AG08395 (cell line): ENCODE results near the gene GPR171.

ENCODE experiments used
- DNase-seq: peaks from one replicate; pipeline ENCODE4 v3.0.0; 2012; ENCODE audit warnings: mixed read lengths, low spot score

GPR171 gene

DNA sequence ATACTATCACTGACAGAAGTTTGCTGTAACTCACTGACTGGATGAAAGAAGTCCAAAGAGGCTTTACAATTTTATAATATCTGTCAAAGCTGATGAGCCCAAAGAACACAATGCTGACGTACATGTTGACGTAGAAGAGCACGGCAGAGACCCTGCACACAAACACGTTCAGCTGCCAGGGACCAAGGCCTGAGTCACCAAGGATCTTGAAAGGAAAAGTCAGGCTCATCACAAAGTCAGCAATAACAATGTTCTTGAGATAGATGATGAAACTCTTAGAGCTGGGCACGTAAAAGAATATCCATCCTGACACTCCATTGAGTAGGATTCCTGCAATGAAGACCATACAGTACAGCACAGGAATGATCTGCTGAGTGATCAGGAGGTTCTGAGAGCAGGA, 10.9 kb upstream of the GPR171 start:
- no peak for DNase-seq

DNA sequence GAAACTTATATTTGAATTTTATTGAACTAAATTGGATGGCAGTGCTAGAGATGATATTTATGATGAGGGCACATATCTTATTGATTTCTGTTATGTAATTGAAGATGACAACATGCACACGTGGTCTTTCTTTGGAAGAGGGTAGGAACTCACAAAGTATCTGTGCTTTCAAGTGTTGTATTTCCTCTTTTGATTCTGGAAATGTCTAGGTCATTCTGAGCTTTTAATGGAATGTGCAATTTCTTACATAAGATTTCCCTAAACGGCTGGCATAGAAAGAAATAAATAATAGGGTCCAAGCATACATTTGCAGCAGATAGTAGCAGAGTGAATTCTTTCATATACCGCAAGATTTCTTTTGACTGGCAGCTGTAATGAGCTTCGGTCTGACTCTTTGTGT, 10.1 kb upstream of the GPR171 start:
- no peak for DNase-seq

DNA sequence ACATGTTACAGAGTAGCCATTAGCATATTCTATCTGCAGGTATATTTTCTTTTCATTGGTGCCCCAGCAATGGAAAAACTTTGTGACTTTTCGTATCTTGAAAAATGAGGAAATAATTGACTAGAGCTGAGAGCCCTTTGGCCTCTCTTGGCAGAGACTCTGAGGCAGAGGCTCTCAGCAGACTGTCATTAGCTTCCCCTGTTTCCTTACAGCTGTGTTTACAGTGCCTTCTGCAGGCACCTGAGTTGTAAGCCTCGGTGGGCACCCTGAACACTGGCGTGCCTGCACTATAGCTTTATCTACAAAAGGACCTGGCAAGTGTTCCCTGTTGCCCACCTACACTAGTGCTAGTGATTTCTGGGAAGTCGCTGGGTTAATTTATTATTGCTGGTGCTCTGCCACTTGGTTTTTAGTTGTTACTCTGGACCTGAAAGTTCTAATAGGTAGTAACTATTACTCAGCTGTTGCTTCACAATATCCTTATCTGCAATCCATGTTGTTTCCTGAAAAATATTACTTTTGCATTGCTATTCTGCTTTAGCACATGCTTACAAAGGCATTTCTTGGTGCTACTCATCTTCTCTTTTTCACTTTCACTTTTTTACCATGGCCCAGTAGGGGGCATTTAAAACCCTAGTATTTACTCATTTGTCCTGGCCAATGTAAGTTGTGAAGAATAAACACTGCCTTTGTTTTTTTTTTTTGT, 7.8 kb upstream of the GPR171 start:
- no peak for DNase-seq

DNA sequence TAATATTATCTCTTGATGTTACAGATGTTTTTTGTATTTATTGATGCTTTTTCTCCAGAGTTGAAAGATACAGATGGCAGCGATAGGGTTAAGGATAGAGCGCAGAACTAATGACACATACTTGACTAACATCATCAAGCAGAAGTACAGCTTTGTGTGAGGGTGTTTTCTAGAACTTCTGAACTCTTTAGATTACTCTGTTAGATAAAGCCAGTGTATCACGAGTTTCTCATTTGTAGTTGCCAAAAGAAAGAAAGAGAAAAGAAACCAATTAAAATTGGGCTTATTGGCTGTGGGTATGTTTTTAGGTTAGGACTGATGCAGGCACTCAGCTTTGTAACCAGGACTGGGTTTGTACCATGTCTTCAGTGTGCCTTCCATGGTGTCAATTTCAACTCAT, 6.6 kb upstream of the GPR171 start:
- no peak for DNase-seq

DNA sequence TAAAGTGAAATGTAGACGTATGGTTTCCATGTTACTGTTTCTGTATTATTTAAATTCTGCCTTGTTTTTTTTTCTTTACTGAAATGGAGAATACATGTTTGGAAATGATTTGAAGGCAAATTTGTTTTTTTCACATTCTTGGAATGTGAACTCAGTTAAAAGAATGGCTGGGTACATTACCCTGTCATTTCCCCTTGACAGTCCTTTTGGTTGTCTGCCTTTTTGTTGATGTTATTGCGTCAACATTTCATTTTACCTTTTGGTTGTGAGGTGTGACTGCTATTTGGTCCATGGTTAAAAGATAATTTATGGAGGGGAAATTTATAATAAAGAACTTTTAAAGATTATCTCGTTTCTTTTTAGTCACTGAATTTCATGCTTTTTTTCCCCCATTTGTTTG, 3.2 kb upstream of the GPR171 start:
- DNase-seq, result no peak

DNA sequence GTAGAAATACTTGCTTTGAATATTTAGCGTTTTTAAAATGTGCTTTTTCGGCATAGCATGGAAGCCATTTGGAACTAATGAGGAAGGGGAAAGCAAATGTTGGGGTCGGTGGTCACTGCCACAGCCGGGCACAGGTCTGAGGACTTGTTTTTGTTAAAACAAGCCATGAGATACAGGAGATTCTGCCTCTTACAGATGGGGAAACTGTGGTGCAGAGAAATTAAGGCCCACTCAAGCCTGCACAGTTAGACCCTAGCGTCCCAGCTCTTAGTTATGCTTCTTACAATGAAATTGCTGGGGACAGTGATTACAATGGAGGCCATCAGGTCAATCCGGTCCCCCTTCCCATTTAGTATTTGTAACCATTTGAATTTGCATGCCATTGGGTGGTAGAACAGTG, 2.5 kb upstream of the GPR171 start:
- no peak for DNase-seq

DNA sequence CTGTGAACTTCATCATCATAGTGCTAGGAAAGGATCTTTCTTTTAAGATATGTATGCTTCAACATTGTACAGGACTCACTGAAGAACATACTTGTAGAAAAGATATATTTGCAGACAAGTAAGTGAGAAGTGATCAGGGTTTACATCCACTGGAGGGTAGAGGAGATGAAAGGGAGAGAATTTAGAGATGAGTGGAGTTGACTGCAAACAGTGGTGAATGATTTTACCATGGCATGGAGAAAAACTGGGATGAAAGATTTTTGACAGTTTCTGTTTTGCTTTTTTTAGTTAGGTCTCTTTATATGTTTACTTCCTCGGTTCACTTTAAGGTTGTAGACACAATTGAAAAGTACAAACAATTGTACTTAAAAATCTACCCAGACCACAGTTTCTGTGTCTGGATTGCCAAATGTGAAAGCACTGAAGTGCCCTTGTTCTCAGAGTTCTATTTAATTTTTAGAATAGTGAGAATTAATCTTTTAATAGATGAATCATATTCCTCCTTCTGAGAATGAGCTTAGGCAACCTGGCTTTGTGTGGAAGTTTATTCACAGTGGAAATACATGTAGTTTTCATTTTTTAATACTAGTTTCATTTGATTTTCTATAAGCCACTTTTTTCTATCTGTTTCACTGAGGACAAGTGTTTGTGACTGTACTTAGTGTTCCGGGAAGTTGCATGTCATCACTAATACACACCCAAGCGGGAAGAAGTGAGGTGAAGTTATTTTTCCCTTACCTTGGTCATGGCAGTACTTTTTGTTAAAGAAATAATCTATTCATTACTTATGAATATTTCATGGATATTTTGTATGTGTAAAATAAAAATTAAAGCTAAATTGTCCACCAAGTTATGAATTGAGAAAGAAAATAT, 1.8 kb upstream of the GPR171 start:
- DNase-seq, result no peak

DNA sequence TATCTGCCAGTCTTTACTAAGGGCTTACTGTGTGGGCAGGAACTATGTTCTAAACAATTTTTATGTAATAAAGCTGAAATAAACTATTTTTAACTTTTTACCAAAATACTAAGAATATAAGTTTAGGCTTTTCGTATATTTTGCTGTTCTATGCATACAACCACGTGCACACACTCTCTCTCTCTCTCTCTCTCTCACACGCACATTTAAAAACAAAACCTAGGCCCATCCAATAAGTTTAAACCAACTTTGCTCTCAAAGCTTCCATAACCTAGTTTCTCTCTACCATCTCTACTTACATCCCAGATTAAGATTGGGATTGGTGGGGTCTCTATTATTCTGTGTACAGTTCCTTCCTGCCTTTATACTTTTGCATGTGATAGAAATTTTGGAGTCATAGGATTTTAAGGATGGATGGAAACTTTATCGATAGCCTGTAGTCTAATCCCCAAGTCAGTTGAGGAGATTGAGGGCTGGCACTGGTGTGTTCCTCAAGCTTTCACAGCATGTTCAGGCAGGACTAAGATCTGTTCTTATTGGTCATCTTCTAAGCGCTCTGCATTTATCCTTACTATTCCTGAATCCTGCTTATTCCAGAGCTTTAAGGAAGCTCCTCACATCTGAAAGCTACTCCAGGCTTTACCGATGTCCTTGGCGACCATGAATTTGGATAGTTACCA, 1.8 kb downstream of the GPR171 start:
- no peak for DNase-seq

DNA sequence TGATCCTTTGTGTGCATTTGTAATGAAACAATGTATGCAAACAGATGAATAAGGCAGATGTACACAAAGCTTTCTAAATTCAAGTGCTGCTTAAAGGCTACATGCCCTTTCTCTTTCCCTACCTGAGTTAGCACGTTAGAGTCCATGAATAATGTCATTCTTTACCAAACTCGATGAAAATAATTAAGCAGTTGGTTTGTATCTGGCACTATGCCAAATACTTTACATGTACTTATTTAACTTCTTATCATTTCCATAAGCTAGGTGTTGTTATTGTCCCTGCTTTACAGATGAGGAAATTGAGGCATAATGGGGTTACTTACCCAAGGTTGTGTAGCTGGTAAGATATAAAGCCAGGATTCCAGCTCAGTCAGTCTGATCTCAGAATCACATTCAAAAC, 2.4 kb downstream of the GPR171 start:
- DNase-seq, result no peak

DNA sequence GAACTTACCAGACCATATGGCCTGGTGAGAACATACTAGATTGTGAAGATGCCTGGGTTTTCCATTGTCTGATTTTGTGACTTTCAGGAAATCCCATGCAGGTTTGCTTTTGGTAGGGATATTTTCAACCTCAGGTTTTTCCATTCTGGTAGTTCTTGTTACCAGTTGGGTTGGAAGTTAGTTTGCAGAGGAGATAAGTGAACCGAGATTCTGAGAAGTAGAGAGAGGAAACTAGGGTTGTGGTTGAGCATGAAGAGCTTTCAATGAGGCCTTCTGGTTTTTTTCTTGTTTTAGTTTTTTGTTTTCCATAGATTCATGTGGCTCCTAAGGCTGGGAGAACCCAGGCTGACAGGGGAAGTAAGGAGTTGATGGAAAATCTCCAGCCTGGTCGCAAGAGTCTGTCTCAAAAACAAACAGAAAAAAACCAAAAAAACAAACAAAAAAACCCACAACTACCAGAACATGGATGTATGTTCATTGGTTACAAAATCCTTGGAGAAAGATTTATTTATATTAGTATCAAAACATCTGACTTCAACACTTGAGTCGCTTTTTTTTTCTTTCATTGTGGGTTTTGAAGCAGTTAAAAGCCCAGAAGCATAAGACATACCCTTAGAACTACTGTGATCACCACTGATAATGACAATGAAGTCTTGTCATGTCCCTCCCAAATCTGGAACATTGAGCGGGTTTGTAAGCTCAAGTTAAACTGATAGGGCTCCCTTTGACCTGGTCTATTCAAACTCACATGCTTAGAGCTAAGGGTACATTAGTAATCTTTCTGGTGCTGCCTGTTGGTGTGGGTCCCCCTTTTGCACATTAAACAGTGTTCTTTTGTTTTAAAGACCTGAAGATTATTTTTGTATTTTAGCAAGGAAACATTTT, 3.2 kb downstream of the GPR171 start:
- no peak for DNase-seq

DNA sequence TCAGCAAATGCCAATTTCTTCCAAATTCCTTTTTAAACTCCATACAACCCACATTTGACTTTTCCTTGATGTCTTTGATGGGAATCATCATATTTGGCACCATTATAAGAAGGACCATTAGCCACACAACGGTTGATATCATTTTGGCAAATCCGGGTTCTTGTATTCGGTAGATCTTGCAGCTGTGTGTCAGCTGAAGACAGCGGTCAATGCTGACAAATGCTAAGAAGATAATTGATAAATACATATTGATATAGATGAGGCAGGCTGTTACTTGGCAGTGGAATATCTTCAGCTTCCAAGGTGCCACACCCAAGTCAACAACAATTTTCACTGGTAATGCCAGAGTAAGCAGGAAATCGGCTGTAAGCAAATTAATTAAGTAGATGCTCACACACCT, 4.2 kb downstream of the GPR171 start:
- DNase-seq, result no peak

DNA sequence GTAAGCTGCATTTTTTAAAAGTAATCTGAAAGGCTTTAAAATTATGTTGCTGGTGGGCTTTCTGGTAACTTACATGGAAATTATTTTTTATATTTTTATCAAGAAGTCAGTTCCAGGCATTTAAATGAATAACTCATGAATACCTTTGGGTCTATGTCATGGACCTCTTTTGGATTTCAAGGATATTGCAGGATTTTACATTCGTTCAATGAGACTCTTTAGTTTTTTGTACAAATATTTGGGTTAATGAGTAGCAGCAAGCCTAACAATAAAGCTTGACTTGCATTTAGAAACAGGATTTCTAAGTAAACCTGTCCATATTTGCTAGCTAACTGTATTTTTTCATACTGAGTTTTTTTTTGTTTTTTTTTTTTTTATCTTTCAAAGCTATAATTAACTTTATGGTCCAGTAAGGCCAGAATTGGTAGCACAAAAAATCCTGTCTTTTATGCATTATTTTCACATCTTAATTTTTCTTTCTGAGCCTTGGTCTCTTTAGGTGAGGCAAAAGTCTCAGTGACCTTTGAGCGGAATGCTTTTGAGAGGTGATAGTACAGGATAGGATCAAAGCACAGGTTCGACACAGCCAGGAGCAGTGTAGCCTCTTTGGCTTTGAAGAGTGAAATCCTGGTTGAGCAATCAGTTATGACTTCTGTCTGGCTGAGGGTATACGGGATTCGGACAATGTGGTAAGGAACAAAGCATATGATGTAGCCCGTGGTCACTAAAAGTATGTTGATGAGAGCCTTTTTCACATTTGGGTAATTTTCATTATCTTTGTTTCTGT, 4.8 kb downstream of the GPR171 start:
- DNase-seq, result no peak

DNA sequence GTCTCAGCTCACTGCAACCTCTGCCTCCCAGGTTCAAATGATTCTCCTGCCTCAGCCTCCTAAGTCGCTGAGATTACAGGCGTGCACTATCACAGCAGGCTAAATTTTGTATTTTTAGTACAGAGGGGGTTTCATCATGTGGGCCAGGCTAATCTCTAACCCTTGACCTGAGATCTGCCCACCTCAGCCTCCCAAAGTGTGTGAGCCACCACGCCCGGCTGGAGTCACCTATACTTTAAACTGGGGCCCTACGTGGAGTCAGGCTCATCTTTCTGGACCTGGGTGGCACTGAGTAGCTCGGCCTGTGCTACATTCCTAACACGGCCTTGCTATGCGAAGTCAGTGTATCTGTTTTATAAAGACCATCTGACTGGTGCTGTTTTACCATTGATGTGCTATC, 5.8 kb downstream of the GPR171 start:
- DNase-seq, result no peak

DNA sequence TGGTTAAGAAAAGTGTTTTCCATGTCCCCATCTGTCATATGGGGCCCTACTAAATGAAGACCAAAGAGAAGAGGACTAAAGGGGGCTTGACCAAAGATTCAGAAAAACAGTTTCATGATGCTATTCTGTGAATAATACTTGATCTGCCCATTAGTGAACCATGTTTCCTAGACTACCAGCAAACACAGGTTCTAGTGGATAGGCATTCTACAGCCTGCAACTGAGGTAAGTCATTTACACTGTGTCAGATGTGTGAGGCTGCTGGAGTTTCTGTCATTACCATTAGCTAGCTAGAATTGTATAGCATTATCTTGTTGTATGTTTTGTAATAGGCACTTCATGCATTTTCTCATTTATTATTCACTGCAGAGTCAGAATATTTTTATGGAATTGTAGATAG, 6.6 kb downstream of the GPR171 start:
- DNase-seq, result no peak

DNA sequence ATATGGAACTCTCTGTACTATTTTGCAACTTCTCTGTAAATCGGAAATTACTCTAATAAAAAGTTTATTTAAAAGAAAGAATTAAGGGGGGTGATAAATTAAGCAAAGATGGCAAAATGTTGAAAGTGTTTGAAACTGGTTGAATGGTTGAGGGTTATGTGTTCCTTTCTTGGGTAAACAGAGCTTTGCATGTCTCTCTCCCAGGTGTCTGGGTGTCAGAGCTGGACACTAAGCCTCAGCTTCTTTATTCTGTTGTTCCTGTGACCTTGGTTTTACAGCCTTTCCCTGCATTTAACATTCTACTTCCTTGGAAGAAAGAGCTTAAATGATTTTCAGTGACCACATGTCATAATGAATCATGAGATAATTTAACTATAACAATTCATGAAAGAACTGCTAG, 7.2 kb downstream of the GPR171 start:
- no peak for DNase-seq

DNA sequence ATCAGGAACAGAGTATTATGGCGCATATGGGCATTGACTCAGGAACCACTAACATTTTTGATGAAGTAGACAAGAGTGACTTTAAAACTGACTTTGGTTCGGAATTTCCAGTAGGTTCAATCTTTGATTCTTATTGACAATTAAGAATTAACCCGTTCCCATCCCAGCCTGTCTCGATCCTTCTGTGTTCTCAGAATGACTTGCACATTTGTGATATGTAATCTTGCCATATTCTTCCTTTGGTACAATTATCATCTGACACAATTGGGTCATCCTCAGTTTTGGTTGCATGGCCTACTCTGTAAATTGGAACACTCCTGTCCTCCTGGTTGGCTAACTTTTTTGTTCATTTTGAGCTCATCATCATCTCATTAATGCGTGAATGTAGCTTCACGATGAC, 10.5 kb downstream of the GPR171 start:
- DNase-seq, result no peak

DNA sequence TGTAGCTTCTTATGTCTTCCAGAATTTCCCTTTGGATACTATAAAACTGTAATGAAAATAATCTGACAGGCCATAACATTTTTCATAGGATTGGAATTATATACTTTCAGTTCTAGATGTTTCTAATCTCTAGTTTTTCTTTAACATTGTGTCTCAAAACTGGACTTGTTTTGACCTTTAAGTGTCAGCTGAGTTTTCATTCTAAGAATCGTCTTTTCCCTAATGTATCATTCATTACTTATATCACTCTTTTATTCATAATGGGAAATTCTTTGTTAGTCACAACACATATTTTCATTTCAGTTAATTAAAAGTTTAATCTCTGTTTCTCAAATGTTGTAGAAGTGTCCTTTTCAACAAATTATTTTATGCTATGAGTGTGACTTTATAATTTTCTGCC, 11.9 kb downstream of the GPR171 start:
- no peak for DNase-seq

DNA sequence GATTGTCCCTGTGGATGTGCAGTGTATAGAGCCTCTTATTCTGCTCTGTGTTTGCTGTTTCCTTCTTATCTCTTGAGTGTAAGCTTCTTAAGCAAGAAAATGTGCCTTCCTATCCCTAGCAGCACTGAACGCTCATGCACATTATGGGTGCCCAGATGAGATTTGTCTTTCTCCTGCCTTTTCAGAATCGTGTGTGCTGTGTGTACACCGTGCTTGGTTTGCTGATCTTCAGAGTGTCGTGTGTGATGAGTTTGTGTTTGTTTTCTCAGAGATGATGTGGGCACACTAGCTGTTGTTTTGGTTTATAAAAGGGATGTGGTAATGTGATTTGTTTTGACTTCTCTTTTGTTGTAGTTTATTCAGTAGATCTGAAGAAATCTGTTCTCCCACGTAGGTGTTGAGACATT, 19.7 kb downstream of the GPR171 start:
- no peak for DNase-seq

DNA sequence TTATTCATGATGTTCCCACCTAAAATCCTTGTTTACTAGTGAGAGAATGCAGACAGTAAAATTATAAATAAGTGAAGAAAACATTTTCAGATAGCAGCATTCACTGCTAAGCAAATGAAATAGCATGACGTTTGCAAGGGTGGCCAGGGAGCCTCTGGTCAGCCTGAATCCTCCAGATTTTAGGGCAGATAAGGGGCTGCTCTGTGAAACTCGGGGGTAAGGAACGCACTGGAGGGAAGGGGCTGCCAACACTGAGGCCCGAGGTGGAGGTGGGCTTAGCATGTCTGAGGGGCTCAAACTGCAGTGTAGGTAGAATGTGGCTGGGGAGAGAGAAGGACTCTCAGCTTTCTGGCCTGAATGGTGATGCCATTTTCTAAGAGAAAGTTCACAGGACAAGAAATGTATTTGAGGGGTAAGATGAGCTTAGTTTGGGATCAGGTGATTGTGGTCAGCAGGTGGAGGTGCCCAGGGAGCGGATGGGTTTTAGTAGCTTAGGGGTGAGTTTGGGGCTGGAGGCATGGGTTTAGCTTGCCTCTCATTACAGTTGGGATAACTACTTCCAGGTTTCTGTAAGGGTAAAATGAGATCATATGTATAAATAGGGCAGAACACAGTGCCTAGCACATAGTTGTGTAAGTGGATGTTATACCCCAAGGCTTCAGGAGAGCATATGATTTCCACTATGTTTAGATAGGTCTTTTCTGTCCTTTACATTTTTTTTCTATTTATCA, 20.5 kb downstream of the GPR171 start:
- DNase-seq, result no peak

DNA sequence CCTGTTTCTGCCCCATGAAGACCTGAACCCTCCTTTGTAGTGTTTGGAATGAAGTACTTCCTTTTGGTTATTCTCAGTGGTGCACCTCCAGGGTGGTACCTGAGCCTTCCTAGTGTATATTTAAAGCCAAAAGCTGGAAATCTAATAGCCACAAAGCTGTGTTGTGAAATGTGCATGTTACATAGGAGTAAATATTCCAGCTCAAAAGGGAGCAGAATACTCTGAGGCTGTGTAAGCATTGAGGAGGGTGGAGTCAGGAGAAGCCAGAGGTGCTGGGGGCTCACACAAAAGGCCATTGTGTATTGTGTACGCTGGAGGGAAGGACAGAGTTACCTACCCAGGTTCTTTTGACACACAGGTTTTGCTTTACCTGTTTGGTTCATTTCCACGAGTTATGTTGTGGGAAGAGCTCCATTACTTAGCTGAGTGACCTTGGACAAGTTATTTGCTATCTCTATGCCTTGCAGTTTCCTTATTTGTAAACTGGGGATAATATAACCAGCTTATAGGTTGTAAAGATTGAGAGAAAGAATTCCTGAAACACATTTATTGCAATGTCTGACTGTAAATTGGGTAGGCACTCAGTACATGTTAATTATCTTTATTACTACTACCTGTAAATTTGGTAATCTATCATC, 24.7 kb downstream of the GPR171 start:
- no peak for DNase-seq
